Vagina (tissue), 2 donors: ENCODE results near the gene SLC38A6. TPM values are rescaled to one million over a fixed set of nuclear protein-coding genes. Genes with fewer than 3 reads are reported as not detected.
A peak's percentile ranks its signal among the peaks of the same experiment; 100 is the strongest.

Experiments used
- DNase-seq, 2 donors: peaks; one replicate each; pipeline ENCODE4 v3.0.0-alpha.2; 2017; ENCODE audit errors: extremely low spot score in 2 of 2
- H3K27ac ChIP-seq: fragments of 200-600 bp; sonication (generic); one replicate; pipeline ENCODE4 v1.5.1; 2019
- H3K27me3 ChIP-seq: fragments of 200-600 bp; sonication (generic); one replicate; pipeline ENCODE4 v1.5.1; 2019
- H3K36me3 ChIP-seq, 2 donors: fragments of 200-600 bp; sonication (generic); one replicate each; pipeline ENCODE4 v1.5.1; 2017 to 2019
- H3K4me1 ChIP-seq: fragments of 200-600 bp; sonication (generic); one replicate; pipeline ENCODE4 v1.5.1; 2019
- H3K4me3 ChIP-seq, 2 donors: fragments of 200-600 bp; sonication (generic); 1 replicate in 1 of 2; 2 replicates in 1 of 2; pipeline ENCODE4 v1.5.1; 2016 to 2019
- H3K9me3 ChIP-seq: fragments of 200-600 bp; sonication (generic); one replicate; pipeline ENCODE4 v1.5.1; 2019
- POLR2A ChIP-seq, 2 donors: fragments of 450-650 bp; IDR thresholded peaks; one replicate each; pipeline ENCODE4 v1.6.1; 2017; ENCODE audit warnings: antibody characterized with exemption in 2 of 2, mild to moderate bottlenecking in 2 of 2, moderate library complexity in 2 of 2
- POLR2AphosphoS5 ChIP-seq, 2 donors: sonication (generic); formaldehyde crosslinking; IDR thresholded peaks; one replicate each; pipeline ENCODE4 v1.9.0; 2017; ENCODE audit warnings: antibody characterized with exemption in 2 of 2, mild to moderate bottlenecking in 2 of 2, low read depth in 1 of 2; ENCODE audit not compliant: insufficient read depth in 1 of 2
- intact Hi-C: fragments of 100-400 bp; cut with DNase I; formaldehyde crosslinking; loops from one replicate; pipeline ENCODE4 v1.15.1; 2023
- total RNA-seq: library from RNA; depleted of rRNA; stranded (reverse); fragments of >200 nt; gene quantifications from one replicate; pipeline ENCODE4 v1.2.3, GENCODE V29; 2016
- TF ChIP-seq, protein P1 (sequence below), 3 experiments: fragments of 450-650 bp in 2 of 3; fragments of 200-600 bp in 1 of 3; sonication (generic) in 1 of 3; IDR thresholded peaks; one replicate each; pipeline ENCODE4 v1.5.1; 2017 to 2019; ENCODE audit warnings: antibody characterized with exemption in 3 of 3, mild to moderate bottlenecking in 2 of 3, moderate library complexity in 2 of 3

SLC38A6 gene
- total RNA-seq, 1 donor from 2014 or later, result 17.2 TPM

- no peak for DNase-seq
- Histone ChIP-seq H3K4me1 (no peaks in the 10 kb centered on the region), H3K9me3 (no peaks in the 10 kb centered on the region), H3K36me3 (no peaks in the 10 kb centered on the region), H3K27ac (no peak overlapping the region), H3K27me3 (no peaks in the 10 kb centered on the region), H3K4me3 (no peak overlapping the region)
- intact Hi-C loops, result no loop called here
- no peak for TF ChIP-seq POLR2A (IDR thresholded peaks at IDR 0.05)
- TF ChIP-seq, protein P1, sequence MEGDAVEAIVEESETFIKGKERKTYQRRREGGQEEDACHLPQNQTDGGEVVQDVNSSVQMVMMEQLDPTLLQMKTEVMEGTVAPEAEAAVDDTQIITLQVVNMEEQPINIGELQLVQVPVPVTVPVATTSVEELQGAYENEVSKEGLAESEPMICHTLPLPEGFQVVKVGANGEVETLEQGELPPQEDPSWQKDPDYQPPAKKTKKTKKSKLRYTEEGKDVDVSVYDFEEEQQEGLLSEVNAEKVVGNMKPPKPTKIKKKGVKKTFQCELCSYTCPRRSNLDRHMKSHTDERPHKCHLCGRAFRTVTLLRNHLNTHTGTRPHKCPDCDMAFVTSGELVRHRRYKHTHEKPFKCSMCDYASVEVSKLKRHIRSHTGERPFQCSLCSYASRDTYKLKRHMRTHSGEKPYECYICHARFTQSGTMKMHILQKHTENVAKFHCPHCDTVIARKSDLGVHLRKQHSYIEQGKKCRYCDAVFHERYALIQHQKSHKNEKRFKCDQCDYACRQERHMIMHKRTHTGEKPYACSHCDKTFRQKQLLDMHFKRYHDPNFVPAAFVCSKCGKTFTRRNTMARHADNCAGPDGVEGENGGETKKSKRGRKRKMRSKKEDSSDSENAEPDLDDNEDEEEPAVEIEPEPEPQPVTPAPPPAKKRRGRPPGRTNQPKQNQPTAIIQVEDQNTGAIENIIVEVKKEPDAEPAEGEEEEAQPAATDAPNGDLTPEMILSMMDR (IDR thresholded peaks at IDR 0.05), result no peak
- TF ChIP-seq POLR2AphosphoS5 (IDR thresholded peaks at IDR 0.05; ENCODE audit: insufficient read depth in 1 of 2, low read depth in 1 of 2), result no peak
Measured at GRCh38 chr14:61074852-61075251, 93.8 kb downstream of the SLC38A6 start.

DNA sequence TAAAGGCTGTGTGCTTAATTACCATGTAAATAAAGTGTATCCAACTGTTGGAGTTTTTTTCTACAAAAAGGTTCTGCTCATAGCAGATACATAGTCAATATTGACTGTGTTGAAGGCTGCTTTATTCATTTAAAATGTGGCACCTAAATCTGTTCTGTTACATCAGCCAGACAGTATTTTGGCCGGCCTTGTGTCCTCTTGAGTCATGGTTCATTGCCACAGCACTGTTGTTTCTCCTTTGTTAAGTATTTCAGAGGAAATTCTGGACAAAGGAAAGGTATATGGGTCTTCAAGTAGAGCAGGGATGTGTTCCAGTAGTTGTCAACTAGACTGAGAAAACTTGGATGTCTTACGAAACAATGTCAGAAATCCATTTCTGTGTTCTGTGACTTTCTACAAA lies 95.5 kb downstream of the SLC38A6 start:
- H3K27ac ChIP-seq, result no peak overlapping the region

GRCh38 chr14:61077437-61077836 lies 96.4 kb downstream of the SLC38A6 start:
- no peaks in the 10 kb centered on the region for H3K9me3 ChIP-seq
- H3K27ac ChIP-seq, result no peak overlapping the region
- H3K4me3 ChIP-seq, result no peak overlapping the region
- H3K27me3 ChIP-seq, result no peaks in the 10 kb centered on the region
- TF ChIP-seq, protein P1 (IDR thresholded peaks at IDR 0.05), result no peak
- TF ChIP-seq POLR2A (IDR thresholded peaks at IDR 0.05) (no peak), POLR2AphosphoS5 (IDR thresholded peaks at IDR 0.05; ENCODE audit: insufficient read depth in 1 of 2, low read depth in 1 of 2) (no peak)
- no peak for DNase-seq
- H3K36me3 ChIP-seq, result no peaks in the 10 kb centered on the region
- H3K4me1 ChIP-seq, result no peaks in the 10 kb centered on the region
- intact Hi-C loops, result no loop called here

More for the DNA sequence above, 95.5 kb downstream of the SLC38A6 start:
- TF ChIP-seq POLR2A (IDR thresholded peaks at IDR 0.05) (no peak), POLR2AphosphoS5 (IDR thresholded peaks at IDR 0.05; ENCODE audit: insufficient read depth in 1 of 2, low read depth in 1 of 2) (no peak)
- TF ChIP-seq, protein P1 (IDR thresholded peaks at IDR 0.05), result no peak
- no peak for DNase-seq
- H3K9me3 ChIP-seq, result no peaks in the 10 kb centered on the region
- no peaks in the 10 kb centered on the region for H3K36me3 ChIP-seq
- no peaks in the 10 kb centered on the region for H3K4me1 ChIP-seq
- intact Hi-C loops, result no loop called here
- no peak overlapping the region for H3K4me3 ChIP-seq
- no peaks in the 10 kb centered on the region for H3K27me3 ChIP-seq

GRCh38 chr14:61077951-61078720 lies 97.1 kb downstream of the SLC38A6 start:
- TF ChIP-seq, protein P1 (IDR thresholded peaks at IDR 0.05), result no peak
- TF ChIP-seq POLR2AphosphoS5 (IDR thresholded peaks at IDR 0.05; ENCODE audit: insufficient read depth in 1 of 2, low read depth in 1 of 2) (no peak), POLR2A (IDR thresholded peaks at IDR 0.05) (no peak)
- no peaks in the 10 kb centered on the region for H3K9me3 ChIP-seq
- H3K4me3 ChIP-seq, result no peak overlapping the region
- DNase-seq, result no peak
- no peaks in the 10 kb centered on the region for H3K27me3 ChIP-seq
- intact Hi-C loops, result no loop called here
- H3K27ac ChIP-seq, result no peak overlapping the region
- H3K4me1 ChIP-seq, result no peaks in the 10 kb centered on the region
- H3K36me3 ChIP-seq, result no peaks in the 10 kb centered on the region

- Histone ChIP-seq H3K27ac (no peak overlapping the region), H3K27me3 (no peaks in the 10 kb centered on the region), H3K9me3 (no peaks in the 10 kb centered on the region), H3K4me1 (no peaks in the 10 kb centered on the region), H3K36me3 (no peaks in the 10 kb centered on the region), H3K4me3 (no peak overlapping the region)
- no peak for TF ChIP-seq POLR2AphosphoS5 (IDR thresholded peaks at IDR 0.05; ENCODE audit: insufficient read depth in 1 of 2, low read depth in 1 of 2)
- TF ChIP-seq, protein P1 (IDR thresholded peaks at IDR 0.05), result no peak
- TF ChIP-seq POLR2A (IDR thresholded peaks at IDR 0.05), result no peak
- intact Hi-C loops, result no loop called here
- DNase-seq, result peak in 1 of 2 donors; percentile 67
Measured at GRCh38 chr14:61080591-61081010, 99.6 kb downstream of the SLC38A6 start.
